ENCODE measurements around the gene PREX1.
"Not testable (repeated sequence)": the region's sequence is repeated elsewhere in the genome, so short reads cannot be mapped to it uniquely, and the experiment has no call there.

PREX1 gene

DNA sequence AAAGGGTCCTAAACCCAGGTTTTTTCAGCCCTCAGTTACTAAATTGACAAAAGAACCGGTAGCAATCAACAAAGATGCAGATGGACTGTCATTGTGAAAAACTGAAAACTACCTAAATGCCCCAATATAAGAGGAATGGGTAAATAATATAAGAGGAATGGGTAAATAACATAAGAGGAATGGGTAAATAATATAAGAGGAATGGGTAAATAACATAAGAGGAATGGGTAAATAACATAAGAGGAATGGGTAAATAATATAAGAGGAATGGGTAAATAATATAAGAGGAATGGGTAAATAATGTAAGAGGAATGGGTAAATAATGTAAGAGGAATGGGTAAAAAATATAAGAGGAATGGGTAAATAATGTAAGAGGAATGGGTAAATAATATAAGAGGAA lies 15.7 kb downstream of the PREX1 start:
- DNase-seq: not testable (repeated sequence)

GRCh38 chr20:48809673-48810072 lies 18.1 kb downstream of the PREX1 start:
- DNase-seq: no peak

DNA sequence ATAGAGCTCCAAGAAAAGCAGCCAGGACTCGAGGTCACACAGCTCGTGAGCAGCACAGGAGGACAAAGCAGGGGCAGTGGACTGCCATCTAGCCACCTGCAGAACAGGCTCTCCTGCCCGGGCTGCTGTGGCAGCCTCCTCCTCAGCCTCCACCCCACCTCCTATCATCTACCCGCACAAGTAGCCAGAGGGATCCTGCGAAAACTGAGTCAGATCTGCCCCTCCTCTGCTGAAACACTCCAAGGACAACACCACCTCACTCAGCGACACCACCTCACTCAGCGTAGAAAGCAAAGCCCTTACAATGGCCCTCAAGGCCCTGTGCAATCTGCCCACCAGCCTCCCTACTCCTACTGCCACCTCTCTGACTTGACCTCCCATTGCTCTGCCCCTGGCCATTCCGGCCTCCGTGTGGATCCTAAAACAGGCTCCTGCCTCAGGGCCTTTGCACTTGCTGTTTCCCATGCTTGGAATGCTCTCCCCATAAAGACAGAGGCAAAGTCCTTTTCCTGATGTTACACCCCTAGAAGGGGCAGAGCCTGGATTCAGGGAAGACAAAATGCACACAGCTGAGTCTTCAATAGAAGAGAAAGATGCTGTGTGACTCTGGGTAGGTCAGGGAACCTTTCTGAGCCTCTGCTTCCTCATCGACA lies 19.3 kb downstream of the PREX1 start:
- no peak for DNase-seq

DNA sequence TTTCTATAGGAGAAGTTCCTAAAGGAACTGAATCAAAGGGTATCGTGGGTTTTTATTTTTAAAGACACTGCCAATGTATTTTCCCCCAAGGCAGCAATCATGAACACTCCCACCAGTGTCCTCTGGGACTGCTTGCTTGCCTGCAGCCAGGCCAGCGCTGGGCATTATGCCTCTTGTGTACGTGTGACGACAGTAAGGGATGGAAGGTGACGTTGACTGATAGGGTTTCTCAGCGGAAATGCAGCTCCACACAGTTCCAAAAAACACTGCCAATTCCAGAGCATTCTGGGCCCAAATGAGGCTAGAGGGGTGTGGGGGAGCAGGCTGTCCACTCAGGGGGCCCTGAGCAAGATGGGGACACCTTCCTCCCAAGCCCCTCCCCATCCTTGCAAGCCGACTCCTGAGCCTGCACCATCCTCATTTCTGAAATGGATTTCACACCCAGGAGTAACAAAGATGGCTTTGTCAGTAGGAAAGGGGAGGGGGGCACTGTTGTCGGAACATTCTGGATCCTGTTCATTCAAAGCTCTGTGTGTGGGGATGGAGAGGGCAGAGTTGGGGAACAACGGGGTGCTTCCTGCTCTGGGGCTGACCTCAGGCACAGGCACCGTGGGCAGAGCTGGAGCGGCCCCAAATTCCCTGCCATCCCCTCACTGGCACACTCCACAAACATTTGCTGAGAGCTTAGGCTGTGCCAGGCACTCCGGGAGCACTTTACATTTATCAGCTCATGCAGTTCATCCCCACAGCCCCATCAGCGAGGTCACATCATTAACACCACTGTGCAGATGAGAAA lies 20.0 kb downstream of the PREX1 start:
- no peak for DNase-seq

DNA sequence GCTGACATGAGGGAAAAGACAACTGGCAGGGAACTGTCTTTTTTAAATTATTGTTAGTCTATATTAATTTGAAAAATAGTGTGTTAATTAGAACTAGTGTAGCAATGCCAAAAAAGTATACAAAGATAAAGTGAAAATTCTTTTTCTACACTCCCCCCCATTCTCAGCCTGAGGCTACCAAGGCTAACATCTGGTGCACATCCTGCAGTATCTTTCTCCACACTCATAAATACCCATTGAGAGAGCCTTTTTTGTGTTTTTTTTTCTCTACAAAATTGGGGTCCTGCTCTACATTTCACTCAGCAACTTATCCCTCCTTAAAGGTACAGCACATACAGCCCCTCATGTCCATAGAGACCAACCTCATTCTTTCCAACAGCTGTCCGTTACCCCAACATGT lies 20.7 kb downstream of the PREX1 start:
- DNase-seq: no peak

GRCh38 chr20:48805716-48806115 lies 22.1 kb downstream of the PREX1 start:
- DNase-seq: no peak

GRCh38 chr20:48805286-48805685 lies 22.5 kb downstream of the PREX1 start:
- DNase-seq: no peak

- DNase-seq: no peak
Observed at GRCh38 chr20:48804300-48804980, 23.4 kb downstream of the PREX1 start.

DNA sequence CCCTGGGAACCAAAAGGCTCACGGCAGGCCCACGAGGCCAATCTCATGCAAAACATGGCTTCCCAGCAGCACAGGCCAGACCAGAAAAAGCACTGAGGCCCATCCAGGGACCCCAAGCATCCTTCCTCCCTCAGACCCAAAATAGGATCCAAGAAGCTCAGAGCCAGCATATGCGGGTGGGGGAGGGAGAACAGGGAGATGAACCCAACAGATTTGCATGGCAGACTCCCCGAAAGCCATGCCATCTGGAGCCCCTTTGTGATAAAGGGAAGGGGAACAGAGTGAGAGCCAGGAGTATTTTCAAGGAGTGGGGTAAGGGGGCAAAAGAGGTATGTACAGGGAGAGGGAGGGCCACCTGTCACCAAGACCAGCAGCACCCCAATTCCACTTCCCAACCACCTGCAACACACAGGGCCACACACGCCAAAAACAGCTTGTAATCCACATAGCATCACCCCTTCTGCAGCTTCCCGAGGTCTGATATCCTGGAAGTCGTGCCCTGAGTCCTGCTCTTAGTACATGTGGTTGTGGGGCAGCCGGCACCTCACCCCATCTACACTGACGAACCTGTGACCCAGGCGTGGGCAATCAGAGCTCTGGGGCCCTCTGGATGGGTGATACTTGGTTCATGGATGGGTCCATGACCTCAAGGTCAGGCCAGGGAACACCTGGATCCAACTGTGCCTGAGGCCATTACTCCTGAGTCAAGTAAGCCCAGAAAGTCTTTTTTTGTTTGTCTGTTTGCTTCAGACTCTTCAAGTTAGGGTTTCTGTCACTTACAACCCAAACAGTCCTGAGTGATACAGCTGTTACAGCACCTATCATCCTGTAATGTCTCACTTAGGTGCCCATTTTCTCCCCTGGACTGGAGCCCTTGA lies 24.4 kb downstream of the PREX1 start:
- no peak for DNase-seq

- DNase-seq: no peak
Observed at GRCh38 chr20:48802647-48803046, 25.2 kb downstream of the PREX1 start.

DNA sequence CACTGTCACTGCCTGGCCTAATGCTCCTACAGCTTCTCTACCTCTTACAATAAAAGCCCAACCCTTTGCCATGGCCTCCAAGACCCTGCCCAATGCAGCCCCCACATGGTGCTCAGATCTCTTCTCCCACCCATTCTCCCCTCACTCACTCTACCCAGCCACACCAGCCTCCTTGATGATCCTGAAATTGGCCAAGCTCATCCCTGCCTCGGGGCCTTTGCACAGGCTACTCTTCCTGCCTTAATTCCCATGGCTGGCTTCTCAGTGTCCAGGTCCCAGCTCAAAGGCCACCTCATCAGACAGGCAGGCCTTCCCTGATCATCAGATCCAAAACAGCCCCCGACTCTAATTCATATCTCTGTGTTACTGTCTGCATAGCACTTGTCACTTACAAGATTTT lies 25.6 kb downstream of the PREX1 start:
- no peak for DNase-seq

- DNase-seq: no peak
Observed at GRCh38 chr20:48801197-48801596, 26.6 kb downstream of the PREX1 start.

GRCh38 chr20:48800177-48800576 lies 27.6 kb downstream of the PREX1 start:
- DNase-seq: no peak

GRCh38 chr20:48799328-48800105 lies 28.3 kb downstream of the PREX1 start:
- DNase-seq: no peak

DNA sequence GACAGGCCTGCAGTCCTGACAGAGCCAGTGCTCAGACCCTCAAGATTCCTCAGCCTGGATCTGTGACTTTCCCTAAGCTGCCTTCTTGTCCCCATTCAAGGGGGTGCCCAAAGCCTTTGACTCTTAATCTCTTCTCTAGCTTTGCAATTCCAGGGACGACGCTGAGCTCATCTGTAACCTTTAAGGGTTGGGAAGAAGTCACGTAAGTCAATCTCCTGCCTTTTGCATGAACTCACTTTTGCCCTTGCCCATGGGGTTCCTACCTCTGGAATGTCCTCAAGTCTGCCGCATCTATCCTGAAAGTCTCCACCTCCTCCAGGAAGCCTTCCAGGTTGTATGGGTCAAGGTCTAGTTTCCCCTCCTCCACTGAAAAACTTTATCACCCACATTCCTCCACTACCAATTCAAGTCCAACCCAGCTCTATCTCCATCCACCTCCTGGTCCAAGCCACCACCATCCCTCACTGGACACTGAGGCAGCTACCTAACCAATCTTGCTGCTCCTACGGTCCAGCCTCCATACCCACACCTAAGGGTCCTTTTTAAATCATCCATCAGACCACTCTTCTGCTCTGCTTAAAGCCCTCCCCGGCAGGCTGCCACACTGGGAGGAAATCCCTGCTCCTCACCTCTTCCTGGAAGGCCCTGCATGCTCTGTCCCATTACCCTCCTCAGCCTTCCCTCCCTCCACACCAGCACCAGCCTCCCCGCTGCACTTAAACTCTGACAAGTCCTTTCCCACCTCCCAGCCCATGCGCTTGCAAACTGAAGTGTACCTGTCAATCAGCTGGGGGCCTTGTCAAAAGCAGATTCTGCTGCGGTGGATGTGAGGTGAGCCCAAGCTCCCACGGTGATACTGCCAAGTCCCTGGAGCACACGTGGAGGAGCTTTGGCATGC lies 29.7 kb downstream of the PREX1 start:
- no peak for DNase-seq

DNA sequence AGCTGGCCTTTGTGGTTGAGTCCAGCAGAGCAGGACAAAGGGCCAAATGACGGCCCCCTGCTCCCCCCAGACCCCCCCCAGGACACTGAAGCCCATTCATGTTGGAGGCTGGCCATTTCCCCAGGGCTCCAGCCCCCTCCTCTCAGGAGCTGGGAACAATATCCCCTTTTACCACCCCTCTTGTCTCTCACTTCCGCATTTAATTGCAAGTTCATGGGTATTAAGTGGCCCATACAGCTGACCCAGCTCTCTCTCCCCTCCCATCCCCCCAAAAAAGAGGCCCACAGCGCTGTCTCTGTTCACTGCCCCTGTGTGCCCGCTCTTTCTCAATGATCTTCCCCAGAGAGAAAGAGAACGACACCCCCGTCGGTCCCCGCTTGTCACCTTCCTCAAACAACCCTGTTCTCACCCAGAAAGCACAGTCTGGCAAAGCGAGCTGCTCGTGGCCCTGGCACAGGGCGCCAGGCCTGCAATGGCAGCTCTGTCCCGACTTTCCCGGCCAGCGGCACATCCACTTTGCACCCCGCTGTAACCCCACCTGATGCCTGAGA lies 30.4 kb downstream of the PREX1 start:
- DNase-seq: no peak

- DNase-seq: no peak
Observed at GRCh38 chr20:48795732-48796131, 32.1 kb downstream of the PREX1 start.

GRCh38 chr20:48794816-48795457 lies 32.9 kb downstream of the PREX1 start:
- DNase-seq: no peak

DNA sequence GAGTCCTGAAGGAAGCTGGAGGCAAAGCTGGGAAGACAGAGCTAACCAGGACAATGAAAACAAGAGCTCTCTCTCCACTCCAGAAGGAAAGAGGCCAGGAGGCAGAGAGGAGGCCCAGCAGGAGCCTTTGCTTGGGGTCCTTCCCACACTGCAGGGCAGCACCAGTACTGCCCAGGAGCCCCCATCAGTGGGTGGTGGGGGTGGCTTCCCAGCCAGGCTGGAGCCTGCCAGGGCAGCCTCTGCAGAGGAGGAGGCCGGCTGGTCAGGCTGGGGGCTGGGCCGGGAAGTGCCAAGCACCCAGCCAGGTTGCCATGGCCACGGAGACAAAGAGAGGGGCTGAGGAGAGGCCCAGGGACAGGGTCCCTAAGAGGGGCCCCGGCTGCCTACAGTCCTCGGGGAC lies 33.4 kb downstream of the PREX1 start:
- DNase-seq: no peak

GRCh38 chr20:48793776-48794175 lies 34.0 kb downstream of the PREX1 start:
- no peak for DNase-seq
